Measurements from ENCODE around the gene BSX. TPM values are rescaled to one million over a fixed set of nuclear protein-coding genes. Genes with fewer than 3 reads are reported as not detected.

BSX gene
- total RNA-seq, 1 experiment from 2014 or later, result not detected

- H3K36me3 ChIP-seq (ENCODE audit: control insufficient read depth, insufficient read depth, low read length), result no peaks in the 10 kb centered on the region
- H3K4me3 Mint-ChIP-seq (ENCODE audit: unreplicated experiment), result no peak overlapping the region
- ChIA-PET POLR2A (no interaction called here), CTCF (no interaction called here)
- H3K4me3 ChIP-seq (ENCODE audit: low read depth, low read length), result no peak overlapping the region
- peaks cover 1% of the 10 kb centered on the region; the same call in 1 of the 2 replicates for H3K27me3 ChIP-seq (replicated peaks; ENCODE audit: control insufficient read depth, insufficient read depth, low read length)
- no peak for DNase-seq
- no peaks in the 10 kb centered on the region for H3K4me1 Mint-ChIP-seq (ENCODE audit: low read depth, unreplicated experiment)
- H3K9me3 Mint-ChIP-seq (ENCODE audit: unreplicated experiment), result no peaks in the 10 kb centered on the region
- peaks cover 53% of the 10 kb centered on the region for H3K27me3 Mint-ChIP-seq (ENCODE audit: insufficient read depth, unreplicated experiment)
- H3K36me3 Mint-ChIP-seq (ENCODE audit: insufficient read depth, unreplicated experiment), result no peaks in the 10 kb centered on the region
- TF ChIP-seq, protein P1, sequence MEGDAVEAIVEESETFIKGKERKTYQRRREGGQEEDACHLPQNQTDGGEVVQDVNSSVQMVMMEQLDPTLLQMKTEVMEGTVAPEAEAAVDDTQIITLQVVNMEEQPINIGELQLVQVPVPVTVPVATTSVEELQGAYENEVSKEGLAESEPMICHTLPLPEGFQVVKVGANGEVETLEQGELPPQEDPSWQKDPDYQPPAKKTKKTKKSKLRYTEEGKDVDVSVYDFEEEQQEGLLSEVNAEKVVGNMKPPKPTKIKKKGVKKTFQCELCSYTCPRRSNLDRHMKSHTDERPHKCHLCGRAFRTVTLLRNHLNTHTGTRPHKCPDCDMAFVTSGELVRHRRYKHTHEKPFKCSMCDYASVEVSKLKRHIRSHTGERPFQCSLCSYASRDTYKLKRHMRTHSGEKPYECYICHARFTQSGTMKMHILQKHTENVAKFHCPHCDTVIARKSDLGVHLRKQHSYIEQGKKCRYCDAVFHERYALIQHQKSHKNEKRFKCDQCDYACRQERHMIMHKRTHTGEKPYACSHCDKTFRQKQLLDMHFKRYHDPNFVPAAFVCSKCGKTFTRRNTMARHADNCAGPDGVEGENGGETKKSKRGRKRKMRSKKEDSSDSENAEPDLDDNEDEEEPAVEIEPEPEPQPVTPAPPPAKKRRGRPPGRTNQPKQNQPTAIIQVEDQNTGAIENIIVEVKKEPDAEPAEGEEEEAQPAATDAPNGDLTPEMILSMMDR (IDR thresholded peaks at IDR 0.05; ENCODE audit: insufficient read depth in 1 of 2, low read depth in 1 of 2, low read length in 1 of 2, severe bottlenecking in 1 of 2, unreplicated experiment in 1 of 2), result no peak
- BruUV-seq (replicated peaks), result no TSS peak
- no peaks in the 10 kb centered on the region for H3K4me1 ChIP-seq
- intact Hi-C loops (cut with micrococcal nuclease; ENCODE audit: unreplicated experiment), result no loop called here
- no peak overlapping the region for H3K27ac Mint-ChIP-seq (ENCODE audit: unreplicated experiment)
- no peaks in the 10 kb centered on the region for H3K9me3 ChIP-seq
Observed at GRCh38 chr11:122976734-122977469, 4.7 kb downstream of the BSX start.

DNA sequence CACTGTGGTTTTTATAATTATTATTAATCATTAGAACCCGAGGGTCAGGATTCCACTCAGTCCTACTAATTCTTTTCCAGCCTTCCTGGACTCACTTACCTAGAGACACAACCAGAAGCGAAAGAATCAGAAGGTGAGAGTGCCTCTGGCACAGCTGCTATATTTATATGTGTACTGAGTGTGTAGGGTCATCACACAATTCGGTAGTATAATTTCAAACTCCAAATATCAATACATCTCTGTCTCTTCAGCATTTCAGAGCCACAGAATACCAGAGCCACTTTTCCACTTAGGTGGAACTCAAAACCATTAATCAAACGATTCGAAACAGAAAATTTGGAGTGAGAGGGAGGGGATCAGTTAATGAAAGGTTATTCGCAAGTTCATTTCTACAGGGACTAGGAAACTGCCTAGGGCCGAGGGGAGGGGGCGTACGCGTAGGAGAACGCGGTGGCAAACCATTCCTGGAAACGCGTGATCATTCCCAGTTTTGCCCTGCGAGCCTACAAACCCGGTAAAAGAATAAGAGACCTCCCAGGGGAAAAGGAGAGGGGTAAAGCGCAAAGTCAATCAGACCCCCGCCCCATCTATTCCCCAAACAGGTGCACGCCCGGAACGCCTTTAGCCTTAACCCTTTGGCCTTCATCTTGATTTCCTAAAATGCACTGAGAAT lies 5.4 kb downstream of the BSX start:
- POLR2A ChIA-PET, result no interaction called here
- CTCF ChIA-PET, result no interaction called here
- Histone ChIP-seq H3K4me1 (no peaks in the 10 kb centered on the region), H3K36me3 (ENCODE audit: control insufficient read depth, insufficient read depth, low read length) (no peaks in the 10 kb centered on the region), H3K27me3 (replicated peaks; ENCODE audit: control insufficient read depth, insufficient read depth, low read length) (no peaks in the 10 kb centered on the region; the same call in 1 of the 2 replicates), H3K9me3 (no peaks in the 10 kb centered on the region), H3K4me3 (ENCODE audit: low read depth, low read length) (no peak overlapping the region)
- Mint-ChIP-seq H3K36me3 (ENCODE audit: insufficient read depth, unreplicated experiment) (no peaks in the 10 kb centered on the region), H3K4me3 (ENCODE audit: unreplicated experiment) (no peak overlapping the region), H3K9me3 (ENCODE audit: unreplicated experiment) (no peaks in the 10 kb centered on the region), H3K27me3 (ENCODE audit: insufficient read depth, unreplicated experiment) (peaks cover 51% of the 10 kb centered on the region), H3K4me1 (ENCODE audit: low read depth, unreplicated experiment) (no peaks in the 10 kb centered on the region), H3K27ac (ENCODE audit: unreplicated experiment) (no peak overlapping the region)
- intact Hi-C loops (cut with micrococcal nuclease; ENCODE audit: unreplicated experiment), result no loop called here
- no peak for DNase-seq
- TF ChIP-seq, protein P1 (IDR thresholded peaks at IDR 0.05; ENCODE audit: insufficient read depth in 1 of 2, low read depth in 1 of 2, low read length in 1 of 2, severe bottlenecking in 1 of 2, unreplicated experiment in 1 of 2), result no peak
- no TSS peak for BruUV-seq (replicated peaks)

- Histone ChIP-seq H3K4me1 (no peaks in the 10 kb centered on the region), H3K9me3 (no peaks in the 10 kb centered on the region), H3K4me3 (ENCODE audit: low read depth, low read length) (no peak overlapping the region), H3K36me3 (ENCODE audit: control insufficient read depth, insufficient read depth, low read length) (no peaks in the 10 kb centered on the region), H3K27me3 (replicated peaks; ENCODE audit: control insufficient read depth, insufficient read depth, low read length) (no peaks in the 10 kb centered on the region; the same call in 1 of the 2 replicates)
- ChIA-PET CTCF (interaction anchor here (0.6 kb wide), 1 partner anchor 29 kb away, joined by 5 read pairs; no protein-coding TSS in a partner anchor), POLR2A (no interaction called here)
- no peak overlapping the region for H3K4me3 Mint-ChIP-seq (ENCODE audit: unreplicated experiment)
- H3K27me3 Mint-ChIP-seq (ENCODE audit: insufficient read depth, unreplicated experiment), result peaks cover 30% of the 10 kb centered on the region
- DNase-seq, result no peak
- H3K4me1 Mint-ChIP-seq (ENCODE audit: low read depth, unreplicated experiment), result no peaks in the 10 kb centered on the region
- no TSS peak for BruUV-seq (replicated peaks)
- H3K27ac Mint-ChIP-seq (ENCODE audit: unreplicated experiment), result no peak overlapping the region
- no peaks in the 10 kb centered on the region for H3K9me3 Mint-ChIP-seq (ENCODE audit: unreplicated experiment)
- no peaks in the 10 kb centered on the region for H3K36me3 Mint-ChIP-seq (ENCODE audit: insufficient read depth, unreplicated experiment)
- intact Hi-C loops (cut with micrococcal nuclease; ENCODE audit: unreplicated experiment), result no loop called here
- TF ChIP-seq, protein P1 (IDR thresholded peaks at IDR 0.05; ENCODE audit: insufficient read depth in 1 of 2, low read depth in 1 of 2, low read length in 1 of 2, severe bottlenecking in 1 of 2, unreplicated experiment in 1 of 2), result no peak
Observed at GRCh38 chr11:122963961-122964360, 17.7 kb downstream of the BSX start.
